Activated CD8-positive, alpha-beta memory T cell treated with anti-CD3 and anti-CD28 coated beads for 1 hour (primary cell): ENCODE data around the gene ANLN.
"Not testable (repeated sequence)": the region's sequence is repeated elsewhere in the genome, so short reads cannot be mapped to it uniquely, and the experiment has no call there.

Experiments
- DNase-seq, 2 donors: peaks; one replicate each; pipeline ENCODE4 v3.0.0-alpha.2; 2020; ENCODE audit warnings: low read depth in 1 of 2; ENCODE audit errors: extremely low read depth in 1 of 2

ANLN gene

GRCh38 chr7:36379831-36380504 lies 9.7 kb upstream of the ANLN start:
- no peak for DNase-seq

GRCh38 chr7:36381056-36381455 lies 8.6 kb upstream of the ANLN start:
- no peak for DNase-seq

DNA sequence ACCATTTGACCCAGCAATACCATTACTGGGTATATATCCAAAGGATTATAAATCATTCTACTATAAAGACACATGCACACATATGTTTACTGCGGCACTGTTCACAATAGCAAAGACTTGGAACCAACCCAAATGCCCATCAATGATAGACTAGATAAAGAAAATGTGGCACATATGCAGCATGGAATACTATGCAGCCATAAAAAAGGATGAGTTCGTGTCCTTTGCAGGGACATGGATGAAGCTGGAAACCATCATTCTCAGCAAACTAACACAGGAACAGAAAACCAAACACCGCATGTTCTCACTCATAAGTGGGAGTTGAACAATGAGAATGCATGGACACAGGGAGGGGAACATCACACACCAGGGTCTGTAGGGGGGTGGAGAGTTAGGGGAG lies 6.4 kb upstream of the ANLN start:
- DNase-seq = not testable (repeated sequence)

GRCh38 chr7:36385646-36386045 lies 4.0 kb upstream of the ANLN start:
- not testable (repeated sequence) for DNase-seq

- DNase-seq = no peak
Measured at GRCh38 chr7:36387435-36388231, 2.0 kb upstream of the ANLN start.

GRCh38 chr7:36388423-36388822 lies 1.2 kb upstream of the ANLN start:
- no peak for DNase-seq

DNA sequence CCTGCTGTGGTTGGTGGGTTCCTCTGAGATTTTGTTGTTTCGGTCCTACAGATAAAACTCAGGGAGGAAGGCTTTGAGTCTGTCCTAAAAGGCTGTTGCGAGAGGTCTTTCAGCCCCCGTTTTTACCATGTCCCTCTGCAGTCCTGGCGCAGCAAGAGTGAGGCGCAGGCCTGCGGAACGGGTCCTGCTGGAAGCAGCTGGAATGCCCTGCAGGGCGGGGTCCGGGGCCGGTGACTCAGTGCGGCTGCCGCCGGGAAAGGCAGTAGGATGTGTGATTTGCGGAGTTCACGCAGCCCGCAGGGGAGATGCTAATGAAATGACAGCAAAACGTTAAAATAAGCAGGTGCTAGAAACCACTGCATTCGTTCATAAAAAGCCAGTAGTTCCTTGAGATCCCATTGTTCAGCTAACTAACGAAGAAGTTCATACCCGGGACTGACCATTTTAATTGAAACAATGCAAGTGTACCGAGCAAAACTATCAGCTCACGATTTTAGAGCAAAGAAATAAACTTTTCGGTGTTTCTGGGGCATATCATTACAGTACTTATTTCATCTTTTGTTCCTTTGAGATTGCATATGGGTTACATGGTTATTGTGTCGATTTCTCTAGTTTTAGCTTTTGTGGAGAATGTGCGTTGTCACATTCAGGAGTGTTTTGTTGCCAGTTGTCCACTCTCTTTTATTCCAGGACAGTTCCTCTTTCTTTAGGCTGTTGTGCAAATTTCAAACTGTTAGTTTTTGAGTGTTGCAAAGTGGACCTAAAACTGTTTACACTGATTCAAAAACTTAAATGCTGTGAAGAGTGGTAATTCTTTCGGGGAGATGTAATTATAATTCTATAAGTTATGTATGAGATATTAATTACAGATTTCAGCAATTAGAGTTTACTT lies 783 bp downstream of the ANLN start:
- DNase-seq = peak in 1 of 2 donors; percentile 15

DNA sequence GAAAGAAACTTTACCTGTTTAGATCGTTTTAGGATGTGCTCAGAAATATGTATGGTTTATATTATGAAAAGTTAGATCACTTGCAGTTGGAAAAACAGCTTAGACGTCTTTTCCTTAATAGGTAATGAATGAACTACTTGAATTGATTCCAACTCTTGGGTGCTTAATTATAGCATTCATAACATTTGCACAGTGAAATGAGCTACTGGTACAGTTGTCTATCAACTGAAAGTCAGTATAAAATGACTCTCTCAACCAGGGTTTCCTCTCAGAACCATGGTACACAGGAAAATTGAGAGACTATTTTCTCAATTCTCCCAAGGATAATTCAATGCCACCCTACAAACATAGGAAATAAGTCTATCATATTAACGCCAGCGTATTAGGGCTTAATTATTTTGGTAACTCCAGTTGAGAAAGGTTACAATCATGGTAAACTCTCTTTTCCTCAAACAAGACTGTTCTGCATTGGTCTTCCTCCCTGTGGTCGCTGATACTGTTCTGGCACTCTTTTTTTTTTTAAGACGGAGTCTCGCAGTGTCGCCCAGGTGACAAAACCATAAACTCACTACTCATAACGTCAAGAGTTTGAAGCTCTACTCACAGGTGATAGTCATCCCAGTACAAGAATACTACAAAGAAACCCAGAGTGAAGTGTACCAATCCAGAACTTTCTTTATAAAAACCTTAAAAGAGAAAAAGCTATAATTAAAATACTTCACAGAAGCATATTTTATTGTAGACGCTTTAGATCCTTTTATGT lies 2.0 kb downstream of the ANLN start:
- no peak for DNase-seq

DNA sequence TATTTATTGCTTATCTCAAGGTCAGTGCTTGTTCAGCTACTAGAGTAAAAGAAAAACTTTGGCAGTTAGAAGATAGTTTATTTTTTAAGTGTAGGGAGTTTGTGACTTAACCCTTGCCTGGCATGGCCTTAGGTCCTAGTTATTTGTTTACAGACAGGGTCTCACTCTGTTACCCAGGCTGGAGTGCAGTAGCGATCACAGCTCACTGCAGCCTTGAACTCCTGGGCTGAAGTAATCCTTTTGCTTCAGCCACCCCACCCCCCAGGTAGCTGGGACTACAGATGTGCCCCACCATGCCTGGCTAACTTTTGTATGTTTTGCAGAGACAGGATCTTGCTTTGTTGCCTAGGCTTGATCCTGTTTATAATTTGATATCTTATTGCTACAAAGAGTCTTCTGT lies 4.2 kb downstream of the ANLN start:
- no peak for DNase-seq

DNA sequence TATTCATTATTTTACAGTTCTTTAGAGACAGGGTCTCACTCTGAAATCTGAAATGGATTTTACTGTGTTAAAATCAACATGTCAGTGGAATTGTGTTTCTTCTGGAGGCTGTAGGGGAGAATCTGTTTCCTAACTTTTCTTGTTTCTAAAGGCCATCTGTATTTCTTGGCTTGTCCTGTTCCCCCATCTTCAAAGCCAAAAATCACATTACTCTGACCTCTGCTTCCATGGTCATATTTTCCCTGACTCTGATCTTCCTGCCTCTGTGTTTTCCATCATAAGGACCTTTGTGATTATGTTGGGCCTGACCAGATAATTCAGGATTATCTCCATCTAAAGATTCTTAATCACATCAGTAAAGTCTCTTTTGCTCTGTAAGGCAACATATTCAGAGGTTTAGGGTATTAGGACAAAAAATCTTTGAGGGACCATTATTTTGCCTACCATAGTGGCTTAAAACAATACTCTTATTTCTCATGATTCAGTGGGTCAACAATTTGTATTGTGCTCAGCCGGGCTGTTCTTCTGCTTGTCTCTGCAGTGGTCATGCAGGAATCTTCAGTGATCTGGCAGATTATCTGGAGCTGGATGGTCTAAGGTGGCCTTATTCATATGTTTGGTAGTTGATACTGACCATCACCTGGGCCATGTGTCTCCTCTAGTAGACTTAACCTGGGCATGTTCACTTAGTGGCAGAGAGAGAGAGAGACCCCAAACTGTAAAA lies 5.7 kb downstream of the ANLN start:
- no peak for DNase-seq

GRCh38 chr7:36396150-36396549 lies 6.5 kb downstream of the ANLN start:
- no peak for DNase-seq

DNA sequence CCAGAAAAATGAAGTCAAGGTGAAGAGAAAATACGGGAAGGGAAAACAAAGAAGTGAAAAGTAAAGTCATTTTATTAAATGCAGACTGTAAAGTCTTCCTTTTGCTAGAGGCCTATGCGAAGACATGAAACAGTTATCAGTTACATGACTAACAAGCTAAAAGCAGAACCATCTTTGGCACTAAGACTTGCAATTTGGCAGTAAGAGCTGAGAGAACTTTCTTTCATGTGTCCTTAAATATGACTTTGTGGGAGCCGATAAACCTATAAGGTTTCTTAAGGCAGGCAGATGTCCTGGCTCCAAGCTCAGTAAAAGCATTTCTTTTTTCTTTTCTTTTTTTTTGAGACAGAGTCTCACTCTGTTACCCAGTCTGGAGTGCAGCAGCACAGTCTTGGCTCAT lies 10.4 kb downstream of the ANLN start:
- DNase-seq = no peak

GRCh38 chr7:36400606-36401005 lies 10.9 kb downstream of the ANLN start:
- no peak for DNase-seq

GRCh38 chr7:36403452-36403851 lies 13.8 kb downstream of the ANLN start:
- no peak for DNase-seq

DNA sequence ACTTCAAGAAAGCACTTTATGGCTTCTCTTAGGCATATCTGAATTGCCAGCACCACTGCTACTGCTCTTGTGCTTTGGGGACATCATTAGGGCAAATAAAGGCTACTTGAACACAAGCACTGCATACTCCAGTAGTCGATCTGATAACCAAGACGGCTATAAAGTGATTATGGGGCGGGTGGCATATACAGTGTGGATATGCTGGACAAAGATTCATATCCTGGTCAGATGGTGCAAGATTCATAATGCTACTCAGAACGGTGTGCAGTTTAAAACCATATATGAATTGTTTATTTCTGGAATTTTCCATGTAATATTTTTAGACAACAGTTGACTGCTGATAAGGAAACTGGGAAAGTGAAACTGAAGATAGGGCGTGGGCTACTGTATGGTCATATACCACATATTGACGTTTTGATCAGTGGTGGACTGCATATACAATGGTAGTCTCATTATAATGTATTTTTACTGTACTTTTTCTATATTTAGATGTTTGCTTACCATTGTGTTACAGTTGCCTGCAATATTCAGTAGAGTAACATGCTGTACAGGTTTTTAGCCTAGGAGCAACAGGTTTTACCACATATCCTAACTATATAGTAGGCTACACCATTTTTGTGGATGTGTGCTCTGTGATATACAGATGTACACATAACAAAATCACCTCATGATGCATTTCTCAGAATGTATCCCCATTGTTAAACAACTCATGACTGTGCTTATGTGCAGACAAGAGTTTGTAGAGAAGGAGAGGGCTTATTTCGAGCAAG lies 15.2 kb downstream of the ANLN start:
- DNase-seq = no peak

DNA sequence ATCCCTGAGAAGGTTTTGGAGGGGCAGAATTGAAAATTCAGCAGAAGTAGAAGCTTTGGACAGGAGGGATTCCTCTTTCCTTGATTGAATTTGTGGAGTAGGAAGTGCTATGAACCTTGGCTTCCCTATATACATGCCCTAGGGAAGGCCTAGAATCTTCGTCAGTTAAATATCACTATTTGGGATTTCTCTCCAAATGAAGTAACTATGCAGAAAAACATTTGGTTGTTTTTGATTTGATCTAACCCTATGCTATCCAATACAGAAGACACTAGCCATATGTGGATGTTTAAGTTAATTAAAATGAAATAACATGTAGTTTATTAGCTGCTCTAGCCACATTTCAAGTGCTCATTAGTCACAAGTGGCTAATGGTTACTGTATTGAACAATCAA lies 15.7 kb downstream of the ANLN start:
- DNase-seq = no peak

- DNase-seq = no peak
Measured at GRCh38 chr7:36406156-36406555, 16.5 kb downstream of the ANLN start.

DNA sequence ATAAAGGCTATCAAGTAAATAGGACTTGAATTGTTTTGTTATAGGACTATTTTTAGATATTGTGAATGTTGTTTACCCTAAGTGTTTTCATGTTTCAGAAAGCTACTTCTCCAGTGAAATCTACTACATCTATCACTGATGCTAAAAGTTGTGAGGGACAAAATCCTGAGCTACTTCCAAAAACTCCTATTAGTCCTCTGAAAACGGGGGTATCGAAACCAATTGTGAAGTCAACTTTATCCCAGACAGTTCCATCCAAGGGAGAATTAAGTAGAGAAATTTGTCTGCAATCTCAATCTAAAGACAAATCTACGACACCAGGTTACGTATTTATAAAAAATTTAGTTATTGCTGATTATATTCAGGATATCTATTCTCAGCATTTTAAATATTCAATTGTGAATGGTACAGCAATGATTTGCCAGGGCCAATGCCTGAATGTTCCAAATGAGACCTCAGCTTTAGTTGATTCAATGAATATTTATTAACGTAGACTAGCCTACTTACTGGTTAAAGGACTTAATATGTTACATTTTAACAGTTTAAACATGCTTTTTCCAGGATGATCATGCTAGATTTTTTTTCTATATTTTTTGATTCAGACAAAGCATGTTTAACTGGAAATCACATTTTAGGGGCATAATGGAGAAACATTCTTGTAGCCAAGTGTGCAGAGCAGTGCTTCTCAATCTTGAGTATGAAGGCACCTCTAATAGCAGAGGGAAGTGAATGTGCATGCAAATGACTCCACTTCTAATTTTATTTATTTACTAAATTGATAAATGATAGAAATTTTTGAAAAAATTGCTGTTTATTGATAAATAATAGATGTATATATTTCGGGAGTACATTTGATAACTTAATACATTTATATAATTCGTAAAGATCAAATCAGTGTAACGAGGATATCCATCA lies 18.2 kb downstream of the ANLN start:
- no peak for DNase-seq
